H9 (cell line): ENCODE data around the gene CSTPP1. TPM values are rescaled to one million over a fixed set of nuclear protein-coding genes. Genes with fewer than 3 reads are reported as not detected.

Experiments used
- DNase-seq: peaks from one replicate; pipeline ENCODE4 v3.0.0-alpha.2; 2017
- H2AFZ ChIP-seq: one replicate; pipeline ENCODE4 v1.6.1; 2013; ENCODE audit warnings: mild to moderate bottlenecking, low read length, control low read depth, moderate library complexity
- H2AK5ac ChIP-seq: 2 replicates; pipeline ENCODE4 v1.6.1; 2013; ENCODE audit warnings: low read length, control low read depth, mixed read lengths; ENCODE audit not compliant: insufficient read length
- H2BK120ac ChIP-seq: one replicate; pipeline ENCODE4 v1.6.1; 2013; ENCODE audit warnings: low read depth, mild to moderate bottlenecking, low read length, control low read depth, inconsistent platforms; ENCODE audit not compliant: poor library complexity, severe bottlenecking
- H2BK12ac ChIP-seq: 2 replicates; pipeline ENCODE4 v1.6.1; 2013; ENCODE audit warnings: low read length, control low read depth, mixed read lengths, low read depth; ENCODE audit not compliant: insufficient read length
- H2BK15ac ChIP-seq: 2 replicates; pipeline ENCODE4 v1.6.1; 2013; ENCODE audit warnings: low read depth, low read length, control low read depth
- H2BK20ac ChIP-seq: one replicate; pipeline ENCODE4 v1.6.1; 2013; ENCODE audit warnings: low read depth, mild to moderate bottlenecking, low read length, control low read depth, inconsistent platforms; ENCODE audit not compliant: poor library complexity, severe bottlenecking
- H2BK5ac ChIP-seq: 2 replicates; pipeline ENCODE4 v1.6.1; 2013; ENCODE audit warnings: low read length, control low read depth, mixed read lengths; ENCODE audit not compliant: insufficient read length
- H3K14ac ChIP-seq: 2 replicates; pipeline ENCODE4 v1.6.1; 2013; ENCODE audit warnings: low read length, control low read depth; ENCODE audit not compliant: insufficient read depth
- H3K18ac ChIP-seq: 2 replicates; pipeline ENCODE4 v1.6.1; 2013; ENCODE audit warnings: low read depth, mild to moderate bottlenecking, mixed read lengths, low read length, control low read depth; ENCODE audit not compliant: insufficient read length
- H3K23ac ChIP-seq: 2 replicates; pipeline ENCODE4 v1.6.1; 2013; ENCODE audit warnings: low read length, control low read depth, mixed read lengths, low read depth; ENCODE audit not compliant: insufficient read length
- H3K23me2 ChIP-seq: 2 replicates; pipeline ENCODE4 v1.6.1; 2013; ENCODE audit warnings: low read depth, mild to moderate bottlenecking, mixed read lengths, low read length, control low read depth; ENCODE audit not compliant: insufficient read length, poor library complexity, severe bottlenecking
- H3K27ac ChIP-seq: 2 replicates; pipeline ENCODE4 v1.5.1; 2013; ENCODE audit warnings: low read length, control low read depth, mixed read lengths, low read depth; ENCODE audit not compliant: insufficient read length
- H3K27me3 ChIP-seq: 2 replicates; pipeline ENCODE4 v1.6.1; 2013; ENCODE audit warnings: low read length, control low read depth, inconsistent platforms; ENCODE audit not compliant: insufficient read depth
- H3K4ac ChIP-seq: 2 replicates; pipeline ENCODE4 v1.6.1; 2013; ENCODE audit warnings: low read depth, mild to moderate bottlenecking, control low read depth, inconsistent platforms, low read length, moderate library complexity
- H3K4me1 ChIP-seq: 2 replicates; pipeline ENCODE4 v1.6.1; 2013; ENCODE audit warnings: low read length, control low read depth, inconsistent platforms; ENCODE audit not compliant: insufficient read depth
- H3K4me2 ChIP-seq: 2 replicates; pipeline ENCODE4 v1.6.1; 2013; ENCODE audit warnings: low read length, control low read depth, mixed read lengths; ENCODE audit not compliant: insufficient read length, insufficient read depth
- H3K56ac ChIP-seq: 2 replicates; pipeline ENCODE4 v1.6.1; 2013; ENCODE audit warnings: low read depth, mild to moderate bottlenecking, mixed read lengths, low read length, control low read depth; ENCODE audit not compliant: insufficient read length
- H3K79me1 ChIP-seq: 2 replicates; pipeline ENCODE4 v1.6.1; 2013; ENCODE audit warnings: low read depth, mild to moderate bottlenecking, moderate library complexity, low read length, control low read depth, inconsistent platforms; ENCODE audit not compliant: insufficient read depth, poor library complexity, severe bottlenecking
- H3K79me2 ChIP-seq: 2 replicates; pipeline ENCODE4 v1.6.1; 2013; ENCODE audit warnings: low read length, control low read depth, inconsistent platforms; ENCODE audit not compliant: insufficient read depth
- H3K9ac ChIP-seq: 2 replicates; pipeline ENCODE4 v1.6.1; 2013; ENCODE audit warnings: low read length, control low read depth, mixed read lengths; ENCODE audit not compliant: insufficient read length; ENCODE audit errors: extremely low read depth
- H3K9me3 ChIP-seq: one replicate; pipeline ENCODE4 v1.6.1; 2013; ENCODE audit warnings: low read depth, low read length, inconsistent platforms; ENCODE audit not compliant: control insufficient read depth
- H3T11ph ChIP-seq: one replicate; pipeline ENCODE4 v1.6.1; 2013; ENCODE audit warnings: mild to moderate bottlenecking, low read length, control low read depth, inconsistent platforms
- H4K20me1 ChIP-seq: one replicate; pipeline ENCODE4 v1.6.1; 2013; ENCODE audit not compliant: control insufficient read depth, insufficient read length, insufficient read depth
- H4K5ac ChIP-seq: 2 replicates; pipeline ENCODE4 v1.6.1; 2013; ENCODE audit warnings: low read depth, mild to moderate bottlenecking, mixed read lengths, low read length, control low read depth; ENCODE audit not compliant: insufficient read length
- H4K8ac ChIP-seq: replicated peaks from 2 replicates; pipeline ENCODE4 v1.6.1; 2013; ENCODE audit warnings: low read length, control low read depth, mixed read lengths, low read depth; ENCODE audit not compliant: insufficient read length
- H4K91ac ChIP-seq: 2 replicates; pipeline ENCODE4 v1.6.1; 2013; ENCODE audit warnings: low read depth, mild to moderate bottlenecking, moderate library complexity, mixed read lengths, low read length, control low read depth; ENCODE audit not compliant: insufficient read length
- H3K27ac Mint-ChIP-seq, 3 experiments: 2 replicates in 2 of 3; 3 replicates in 1 of 3; pipeline ENCODE4 v1.8.0; 2020 to 2021; ENCODE audit warnings: mixed read lengths in 3 of 3, mild to moderate bottlenecking in 1 of 3, moderate library complexity in 1 of 3
- H3K27me3 Mint-ChIP-seq: 2 replicates; pipeline ENCODE4 v1.8.0; 2021; ENCODE audit warnings: low read depth, mild to moderate bottlenecking, moderate library complexity, mixed read lengths
- H3K36me3 Mint-ChIP-seq, 3 experiments: 2 replicates in 2 of 3; 3 replicates in 1 of 3; pipeline ENCODE4 v1.8.0; 2020 to 2021; ENCODE audit warnings: low read depth in 3 of 3, mixed read lengths in 3 of 3; ENCODE audit not compliant: insufficient read depth in 1 of 3
- H3K4me1 Mint-ChIP-seq, 2 experiments: 2 replicates each; pipeline ENCODE4 v1.8.0; 2020; ENCODE audit warnings: mixed read lengths in 2 of 2
- H3K4me3 Mint-ChIP-seq, 2 experiments: 2 replicates in 1 of 2; 3 replicates in 1 of 2; pipeline ENCODE4 v1.8.0; 2020 to 2021; ENCODE audit warnings: mild to moderate bottlenecking in 2 of 2, mixed read lengths in 2 of 2, moderate library complexity in 1 of 2
- H3K9me3 Mint-ChIP-seq, 2 experiments: 2 replicates in 1 of 2; 3 replicates in 1 of 2; pipeline ENCODE4 v1.8.0; 2020; ENCODE audit warnings: mild to moderate bottlenecking in 2 of 2, mixed read lengths in 2 of 2, moderate library complexity in 1 of 2
- CTCF ChIP-seq: fragments of 200-600 bp; sonication (generic); conservative IDR thresholded peaks from 3 replicates; pipeline ENCODE4 v1.8.0; 2021; ENCODE audit warnings: antibody characterized with exemption, mild to moderate bottlenecking
- WGBS: extraction: QIAGEN DNeasy Blood & Tissue Kit; methylation state at CpG from one replicate; pipeline ENCODE4 v1.1.7; 2013; ENCODE audit warnings: missing lambda C conversion rate, low lambda C conversion rate, mixed read lengths; ENCODE audit not compliant: insufficient read length; ENCODE audit errors: extremely low coverage; 5-methylcytosine and 5-hydroxymethylcytosine counted together
- total RNA-seq: library from RNA; stranded (reverse); gene quantifications from 2 replicates; pipeline ENCODE4 v1.2.1, GENCODE V29; 2021

Gene CSTPP1
- total RNA-seq, 1 experiment from 2014 or later, result 21.2 TPM

DNA sequence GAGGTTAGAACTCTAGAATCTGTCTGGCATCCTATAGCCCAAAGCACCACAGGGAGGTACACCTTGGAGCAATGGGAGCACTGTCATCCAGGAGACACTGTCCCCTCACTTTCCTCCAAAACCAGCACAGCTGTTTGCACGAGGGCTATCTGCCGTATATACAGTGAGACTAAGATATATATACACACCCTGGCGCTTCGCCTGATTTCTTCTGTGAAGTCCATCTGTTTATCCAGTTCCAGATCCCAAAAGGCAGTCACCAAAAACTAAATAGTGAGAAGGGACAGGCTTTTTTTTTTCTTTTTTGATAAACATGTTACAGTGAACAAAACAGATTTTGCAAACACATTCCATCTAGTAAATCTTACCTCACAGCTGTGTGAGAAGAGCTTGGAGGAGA lies 171.7 kb downstream of the CSTPP1 start:
- Histone ChIP-seq H3K18ac (no peak overlapping the region), H3K9ac (no peak overlapping the region), H4K91ac (no peak overlapping the region), H3K4me1 (peaks cover 4% of the 10 kb centered on the region; the same call in 1 of the 2 replicates), H3K4me2 (no peak overlapping the region), H3K27ac (no peak overlapping the region), H4K20me1 (no peaks in the 10 kb centered on the region), H2BK20ac (no peak overlapping the region), H3K23me2 (no peaks in the 10 kb centered on the region), H3K27me3 (no peaks in the 10 kb centered on the region), H3K79me2 (no peaks in the 10 kb centered on the region), H3K9me3 (no peaks in the 10 kb centered on the region), H3T11ph (no peak overlapping the region), H3K23ac (no peak overlapping the region), H3K4ac (no peak overlapping the region), H3K14ac (no peak overlapping the region), H3K56ac (no peak overlapping the region), H2BK120ac (no peak overlapping the region), H2AK5ac (no peak overlapping the region), H2BK12ac (no peak overlapping the region), H2AFZ (no peak overlapping the region), H3K79me1 (no peaks in the 10 kb centered on the region), H4K5ac (no peak overlapping the region), H2BK15ac (no peak overlapping the region), H2BK5ac (no peak overlapping the region), H4K8ac (no peak overlapping the region)
- no peak overlapping the region for H3K4me3 Mint-ChIP-seq
- WGBS, result no CpG with 5 or more reads among the region's 4 CpGs
- no peaks in the 10 kb centered on the region for H3K36me3 Mint-ChIP-seq
- H3K4me1 Mint-ChIP-seq, result peaks cover 12 to 13% of the 10 kb centered on the region in 2 experiments
- no peak for TF ChIP-seq CTCF
- no peak overlapping the region for H3K27ac Mint-ChIP-seq
- DNase-seq, result no peak
- no peaks in the 10 kb centered on the region for H3K9me3 Mint-ChIP-seq
- no peaks in the 10 kb centered on the region for H3K27me3 Mint-ChIP-seq
